SK-MEL-5 (cell line): ENCODE results near the gene BABAM2. TPM values are rescaled to one million over a fixed set of nuclear protein-coding genes. Genes with fewer than 3 reads are reported as not detected.
A peak's percentile ranks its signal among the peaks of the same experiment; 100 is the strongest.
"Not testable (repeated sequence)": the region's sequence is repeated elsewhere in the genome, so short reads cannot be mapped to it uniquely, and the experiment has no call there.

ENCODE experiments used
- DNase-seq: peaks from one replicate; pipeline ENCODE4 v3.0.0-alpha.2; 2016; ENCODE audit warnings: low read depth, low spot score
- in situ Hi-C: cut with HindIII; loops from 2 replicates; pipeline ENCODE4 v1.10.0; 2016; ENCODE audit warnings: low sequenced_read_pairs, high pct_unique_total_duplicates, low pct_unique_long_range_greater_than_20kb
- total RNA-seq: library from RNA; depleted of rRNA; stranded (reverse); fragments of >200 nt; shearing (Covaris generic); gene quantifications from 2 replicates; pipeline ENCODE4 v1.2.3, GENCODE V29; 2014

BABAM2 gene
- total RNA-seq, 1 experiment from 2014 or later = 50.7 TPM

DNA sequence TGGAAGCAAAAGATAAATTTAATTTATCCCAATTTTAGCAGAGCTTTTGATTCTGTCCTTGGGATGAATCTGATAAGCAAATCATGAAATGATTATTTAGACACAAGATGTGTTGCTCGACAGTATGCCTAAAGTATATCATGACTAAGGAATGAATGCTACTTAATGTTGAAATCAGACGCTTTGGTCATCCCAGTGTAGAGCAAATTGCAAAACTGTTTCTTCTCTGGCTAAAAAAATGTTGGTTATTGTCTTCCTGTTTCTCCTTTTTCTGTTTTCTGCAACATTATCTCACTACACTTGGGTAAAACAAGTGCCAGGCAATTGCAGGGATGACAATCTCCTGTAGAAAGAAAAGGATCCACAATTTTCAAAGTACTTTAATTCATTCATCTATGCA lies 66.4 kb downstream of the BABAM2 start:
- DNase-seq = no peak
- in situ Hi-C loops = no loop called here

DNA sequence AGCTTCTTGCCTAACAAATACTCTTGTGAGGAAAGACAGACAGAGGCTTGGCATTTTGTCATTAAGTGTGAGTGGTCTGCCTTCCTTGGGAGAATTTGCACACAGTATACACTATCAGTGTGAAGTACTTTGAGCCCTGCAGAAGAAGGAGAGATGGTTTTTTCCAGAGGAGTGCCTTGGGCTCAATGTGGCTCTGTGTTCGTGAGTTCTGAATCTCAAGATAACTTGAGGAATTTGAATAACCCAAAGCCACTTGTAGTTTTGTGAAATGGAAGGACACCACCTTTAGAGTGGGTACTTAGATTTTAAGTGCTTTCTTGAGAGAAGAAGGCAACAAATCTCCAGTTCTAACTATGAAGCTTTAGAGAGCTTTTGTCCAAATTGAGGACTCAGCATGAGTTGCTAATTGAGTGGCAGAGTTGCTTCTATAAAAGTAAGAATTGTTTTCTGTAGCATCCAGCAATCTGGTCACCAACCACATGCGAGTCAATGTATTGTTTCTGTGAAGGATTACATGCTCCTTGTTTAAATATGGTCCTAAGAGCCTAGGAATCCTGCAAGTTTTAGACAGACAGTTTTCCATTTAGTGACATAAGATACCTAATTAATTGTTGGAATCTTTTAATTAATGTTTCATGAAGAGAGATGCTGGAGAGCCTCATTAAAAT lies 68.3 kb downstream of the BABAM2 start:
- in situ Hi-C loops = no loop called here
- DNase-seq = peak; percentile 26

DNA sequence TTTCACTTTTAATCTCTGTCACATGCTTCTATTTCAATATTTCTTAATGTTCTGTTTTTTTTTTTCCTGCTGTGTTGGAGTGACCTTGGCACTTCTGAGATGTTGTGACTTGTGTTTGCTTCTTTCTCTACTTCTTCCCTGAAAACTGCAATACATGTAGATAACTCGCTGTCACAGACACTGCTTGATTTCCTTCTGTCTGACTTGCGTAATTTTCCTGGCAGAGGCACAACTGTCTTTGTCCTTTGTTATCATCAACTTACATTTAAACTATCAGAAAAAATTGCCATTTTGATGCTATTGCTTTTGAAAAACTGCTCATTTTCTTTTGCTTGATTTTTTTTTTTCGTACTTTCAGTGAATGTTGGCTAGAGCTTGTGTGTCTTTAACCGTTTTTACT lies 69.0 kb downstream of the BABAM2 start:
- in situ Hi-C loops = no loop called here
- peak; percentile 78 for DNase-seq

DNA sequence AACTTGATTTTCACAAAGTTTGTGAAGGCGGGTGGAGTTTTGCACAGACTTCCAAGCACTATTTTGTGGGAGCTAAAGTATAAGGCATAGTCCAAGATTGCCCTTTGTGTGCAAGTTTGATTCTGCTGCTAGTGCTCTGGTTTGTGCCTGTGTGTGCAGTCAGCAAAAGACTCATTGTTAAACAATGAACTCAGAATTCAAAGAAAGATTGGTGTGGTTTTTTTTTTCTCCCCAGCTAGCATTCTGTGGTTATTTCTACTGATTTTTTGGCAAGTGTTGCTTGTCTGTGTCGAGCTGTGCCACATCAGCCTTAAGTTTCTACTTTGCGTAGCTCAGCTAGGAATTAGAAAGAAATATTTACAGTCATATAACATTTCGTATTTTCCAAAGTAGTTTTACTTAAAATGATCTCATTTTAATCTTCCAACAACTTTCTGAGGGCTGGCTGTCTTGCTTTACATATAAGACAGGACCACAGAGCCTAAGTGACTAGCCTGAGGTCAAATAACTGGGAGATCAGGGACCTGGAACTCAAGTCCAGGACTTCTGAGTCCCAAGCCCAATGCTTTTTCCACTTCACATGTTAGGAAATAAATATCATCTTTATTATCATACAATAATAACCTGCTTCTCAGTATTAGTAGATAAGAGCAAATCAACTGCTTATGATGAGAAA lies 69.8 kb downstream of the BABAM2 start:
- DNase-seq = peak; percentile 72
- in situ Hi-C loops = no loop called here

DNA sequence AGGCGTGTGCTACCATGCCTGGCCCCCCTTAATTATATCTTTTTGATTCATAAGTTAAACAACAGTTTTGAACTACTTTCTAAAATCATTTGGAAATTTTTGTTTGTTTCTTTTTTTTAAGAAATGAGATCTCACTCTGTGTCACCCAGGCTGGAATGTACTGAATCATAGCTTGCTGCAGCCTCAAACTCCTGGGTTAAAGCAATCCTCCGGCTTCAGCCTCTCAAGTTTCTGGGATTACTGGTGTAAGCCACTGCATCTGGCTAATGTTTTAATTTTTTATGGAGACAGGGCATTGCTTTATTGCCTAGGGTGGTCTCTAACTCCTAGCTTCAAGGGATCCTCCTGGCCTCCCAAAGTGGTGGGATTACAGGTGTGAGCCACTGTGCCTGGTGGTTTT lies 71.5 kb downstream of the BABAM2 start:
- no peak for DNase-seq
- in situ Hi-C loops = no loop called here

DNA sequence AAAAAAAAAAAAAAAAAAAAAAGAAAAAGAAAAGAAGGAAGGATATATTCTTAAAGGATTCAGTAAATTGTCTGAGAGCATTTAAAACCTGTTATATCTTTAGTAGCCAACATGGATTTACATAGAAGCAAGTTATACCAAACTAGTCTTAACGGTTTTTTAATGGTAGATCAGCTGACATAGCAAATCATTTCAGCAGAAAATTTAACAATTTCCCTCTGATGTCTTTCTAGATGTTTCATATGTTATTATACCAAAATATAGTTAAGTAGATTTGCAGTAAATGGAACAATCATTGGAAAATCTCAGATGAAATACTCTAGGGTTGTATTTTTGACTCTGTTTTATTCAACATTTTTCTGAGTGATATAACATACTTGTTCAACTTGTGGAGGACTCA lies 72.9 kb downstream of the BABAM2 start:
- DNase-seq = no peak
- in situ Hi-C loops = no loop called here

DNA sequence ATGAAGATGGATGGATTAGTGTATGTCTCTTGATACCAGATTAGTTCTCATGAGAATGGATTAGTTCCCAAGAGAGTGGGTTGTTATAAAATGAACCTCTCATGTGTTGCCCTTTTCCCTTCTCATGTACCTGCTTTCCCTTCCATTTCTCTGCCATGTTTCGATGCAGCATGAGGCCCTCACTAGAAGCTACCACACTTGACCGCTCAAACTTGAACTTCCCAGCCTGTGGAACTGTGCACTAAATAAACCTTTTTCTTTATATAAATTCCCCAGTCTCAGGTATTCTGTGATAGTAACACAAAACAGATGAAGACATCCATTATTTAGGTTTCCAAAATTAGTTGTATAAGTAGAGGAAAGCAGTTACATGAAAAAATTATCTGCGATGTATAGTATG lies 73.5 kb downstream of the BABAM2 start:
- no peak for DNase-seq
- in situ Hi-C loops = no loop called here

DNA sequence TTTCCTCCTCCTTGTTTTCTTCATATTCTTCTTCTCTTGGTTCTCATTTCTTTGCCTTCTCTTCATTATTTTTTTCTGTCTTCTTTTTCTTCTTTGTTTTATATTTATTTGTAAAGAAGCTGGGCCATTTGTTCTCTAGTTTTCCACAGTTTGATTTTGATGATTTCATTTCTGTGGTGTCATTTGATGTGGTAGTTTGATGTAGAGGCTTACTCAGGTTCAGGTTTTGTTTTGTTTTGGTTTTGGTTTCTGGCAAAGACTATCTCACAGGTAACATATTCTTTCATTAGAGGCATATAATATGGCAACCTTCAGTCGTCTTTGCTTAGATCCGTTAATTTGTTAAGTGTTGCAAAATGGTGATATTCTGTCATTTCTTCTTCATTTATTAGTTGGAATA lies 75.3 kb downstream of the BABAM2 start:
- no peak for DNase-seq
- in situ Hi-C loops = no loop called here

DNA sequence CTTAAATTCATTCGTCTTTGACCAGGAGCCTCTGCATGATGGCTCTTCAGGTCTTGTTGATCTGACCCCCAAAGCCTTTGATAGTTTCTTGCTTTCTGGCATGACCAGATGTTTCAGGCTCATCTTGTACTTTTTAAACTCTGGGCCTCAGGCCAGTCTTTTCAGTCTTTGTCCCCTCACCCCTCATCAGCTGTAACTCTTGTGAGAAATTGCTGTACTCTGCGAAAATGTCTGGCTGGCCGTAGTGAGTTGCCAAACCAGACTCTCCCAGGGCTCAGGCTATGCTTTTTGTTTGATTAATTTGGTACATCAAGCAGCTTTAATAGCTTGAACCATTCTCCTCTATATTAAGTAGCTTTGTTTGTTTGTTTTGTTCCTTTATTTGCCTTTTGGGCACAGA lies 75.9 kb downstream of the BABAM2 start:
- DNase-seq = no peak
- in situ Hi-C loops = no loop called here

DNA sequence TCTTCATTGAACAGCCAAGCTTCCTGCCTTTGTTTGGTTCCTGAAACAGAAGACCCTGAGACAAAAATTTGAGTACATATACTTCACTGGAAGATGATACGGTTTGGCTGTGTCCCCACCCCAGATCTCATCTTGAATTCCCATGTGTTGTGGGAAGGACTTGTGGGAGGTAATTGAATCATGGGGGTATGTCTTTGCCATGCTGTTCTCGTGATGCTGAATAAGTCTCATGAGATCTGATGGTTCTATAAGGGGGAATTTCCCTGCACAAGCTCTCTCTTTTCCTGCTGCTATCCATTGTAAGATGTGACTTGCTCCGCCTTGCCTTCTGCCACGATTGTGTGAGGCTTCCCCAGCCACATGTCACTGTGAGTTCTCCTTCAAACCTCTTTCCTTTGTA lies 76.5 kb downstream of the BABAM2 start:
- DNase-seq = no peak
- in situ Hi-C loops = no loop called here

DNA sequence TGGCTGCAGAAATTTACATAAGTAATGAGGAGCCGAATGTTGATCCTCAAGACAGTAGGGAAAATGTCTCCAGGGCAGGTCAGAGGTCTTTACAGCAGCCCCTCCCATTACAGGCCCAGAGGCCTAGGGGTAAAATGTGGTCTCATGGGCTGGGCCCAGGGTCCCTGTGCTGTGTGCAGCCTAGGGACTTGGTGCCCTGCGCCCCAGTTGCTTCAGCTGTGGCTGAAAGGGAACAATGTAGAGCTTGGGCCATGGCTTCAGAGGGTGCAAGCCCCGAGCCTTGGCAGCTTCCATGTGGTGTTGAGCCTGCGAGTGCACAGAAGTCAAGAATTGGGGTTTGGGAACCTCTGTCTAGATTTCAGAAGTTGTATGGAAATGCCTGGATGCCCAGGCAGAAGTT lies 77.5 kb downstream of the BABAM2 start:
- DNase-seq, in situ Hi-C loops: not testable (repeated sequence)

DNA sequence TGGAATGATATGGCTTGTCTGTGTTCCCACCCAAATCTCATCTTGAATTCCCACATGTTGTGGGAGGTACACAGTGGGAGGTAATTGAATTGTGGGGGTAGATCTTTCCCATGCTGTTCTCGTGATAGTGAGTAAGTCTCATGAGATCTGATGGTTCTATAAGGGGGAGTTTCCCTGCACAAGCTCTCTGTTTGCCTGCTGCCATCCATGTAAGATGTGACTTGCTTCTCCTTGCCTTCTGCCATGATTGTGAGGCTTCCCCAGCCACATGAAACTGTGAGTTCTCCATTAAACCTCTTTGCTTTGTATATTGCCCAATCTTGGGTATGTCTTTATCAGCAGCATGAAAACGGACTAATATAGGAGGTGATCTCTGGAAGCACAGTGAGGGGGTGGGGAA lies 78.4 kb downstream of the BABAM2 start:
- DNase-seq, in situ Hi-C loops: not testable (repeated sequence)

DNA sequence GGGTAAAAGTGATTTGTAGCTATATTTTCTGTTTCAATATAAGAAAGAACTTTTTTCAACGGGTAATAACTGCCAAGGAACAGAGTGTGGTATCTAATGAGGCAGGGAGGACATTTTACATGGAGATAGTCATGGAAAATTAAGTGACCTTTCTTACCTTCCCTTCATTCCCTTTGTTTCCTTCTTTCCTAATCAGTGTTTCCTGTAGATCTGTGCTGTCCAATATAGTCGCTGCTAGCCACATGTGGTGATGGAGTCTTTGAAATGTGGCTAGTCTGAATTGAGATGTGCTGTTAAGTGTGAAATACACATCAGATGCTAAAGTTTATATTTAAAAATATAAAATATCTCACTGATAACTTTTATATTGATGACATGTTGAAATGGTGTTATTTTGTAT lies 81.8 kb downstream of the BABAM2 start:
- in situ Hi-C loops = no loop called here
- no peak for DNase-seq

DNA sequence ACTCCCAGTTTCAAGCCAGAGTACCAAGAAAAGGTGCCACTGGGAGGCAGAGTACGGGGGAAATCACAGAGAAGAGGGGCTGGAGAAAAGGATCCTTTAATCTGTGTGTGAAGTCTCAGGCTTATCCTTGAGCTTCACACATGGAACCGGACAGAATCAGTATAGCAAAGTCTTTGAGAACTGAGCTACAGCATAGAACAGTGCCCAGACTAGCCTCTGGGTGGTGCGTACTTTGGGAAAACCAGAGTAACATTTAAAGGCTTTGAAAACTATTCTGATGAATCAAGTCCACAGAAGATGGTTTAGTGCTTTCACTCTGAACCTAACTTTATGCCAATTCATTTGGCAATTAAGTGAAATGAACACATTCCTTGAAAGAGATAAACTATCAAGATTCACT lies 83.1 kb downstream of the BABAM2 start:
- in situ Hi-C loops = no loop called here

DNA sequence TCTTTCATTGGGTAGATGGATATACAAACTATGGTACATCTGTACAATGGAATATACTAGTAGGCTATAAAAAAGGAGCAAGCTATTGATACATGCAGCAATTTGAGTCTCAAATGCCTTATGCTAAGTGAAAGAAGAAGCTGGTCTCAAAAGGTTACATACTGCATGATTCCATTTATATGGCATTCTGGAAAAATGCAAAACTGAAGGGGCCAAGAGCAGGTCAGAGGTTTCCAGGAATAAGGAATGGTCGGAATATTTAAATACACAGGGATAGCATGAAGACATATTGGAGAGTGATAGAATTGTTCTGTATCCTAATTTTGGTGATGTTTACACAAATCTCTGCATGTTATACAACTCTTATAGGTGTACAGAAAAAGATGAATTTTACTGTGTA lies 85.8 kb downstream of the BABAM2 start:
- DNase-seq = no peak
- in situ Hi-C loops = no loop called here

More for the DNA sequence above, 83.1 kb downstream of the BABAM2 start:
- peak; percentile 65 for DNase-seq

DNA sequence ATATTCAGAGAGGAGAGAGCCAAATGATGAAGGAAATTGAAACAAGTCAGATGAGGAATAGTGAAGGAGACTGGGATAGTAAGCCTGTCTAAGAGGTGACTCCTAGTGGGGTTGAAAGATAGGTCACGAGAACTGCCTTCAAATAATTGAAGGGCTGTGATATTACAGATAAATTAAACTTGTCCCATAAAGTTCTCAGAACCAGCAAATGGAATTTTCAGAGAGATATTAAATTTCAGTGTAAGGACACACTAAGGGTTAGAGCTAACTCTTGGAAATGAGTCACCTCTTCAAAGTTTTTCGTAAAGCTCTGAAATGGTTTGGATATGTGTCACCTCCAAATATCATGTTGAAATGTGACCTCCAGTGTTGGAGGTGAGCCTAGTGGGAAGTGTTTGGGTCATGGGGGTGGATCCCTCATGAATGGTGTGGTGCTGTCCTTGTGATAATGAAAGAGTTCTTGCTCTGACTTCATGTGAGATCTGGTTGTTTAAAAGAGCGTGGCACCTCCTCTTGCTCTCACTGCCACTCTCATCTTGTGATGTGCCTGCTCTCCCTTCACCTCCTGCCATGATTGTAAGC lies 87.3 kb downstream of the BABAM2 start:
- no peak for DNase-seq
- in situ Hi-C loops = no loop called here

DNA sequence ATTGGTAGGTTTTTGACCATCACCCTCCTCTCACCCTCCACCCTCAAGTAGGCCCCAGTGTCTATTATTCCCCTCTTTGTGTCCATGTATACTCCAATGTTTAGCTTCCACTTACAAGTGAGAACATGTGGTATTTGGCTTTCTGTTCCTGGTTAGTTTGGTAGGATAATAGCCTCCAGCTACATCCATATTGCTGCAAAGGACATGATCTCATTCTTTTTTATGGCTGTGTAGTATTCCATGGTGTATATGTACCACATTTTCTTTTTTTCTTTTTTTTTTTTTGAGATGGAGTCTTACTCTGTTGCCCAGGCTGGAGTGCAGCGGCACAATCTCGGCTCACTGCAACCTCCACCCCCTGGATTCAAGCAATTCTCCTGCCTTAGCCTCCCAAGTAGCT lies 88.2 kb downstream of the BABAM2 start:
- not testable (repeated sequence) for DNase-seq

DNA sequence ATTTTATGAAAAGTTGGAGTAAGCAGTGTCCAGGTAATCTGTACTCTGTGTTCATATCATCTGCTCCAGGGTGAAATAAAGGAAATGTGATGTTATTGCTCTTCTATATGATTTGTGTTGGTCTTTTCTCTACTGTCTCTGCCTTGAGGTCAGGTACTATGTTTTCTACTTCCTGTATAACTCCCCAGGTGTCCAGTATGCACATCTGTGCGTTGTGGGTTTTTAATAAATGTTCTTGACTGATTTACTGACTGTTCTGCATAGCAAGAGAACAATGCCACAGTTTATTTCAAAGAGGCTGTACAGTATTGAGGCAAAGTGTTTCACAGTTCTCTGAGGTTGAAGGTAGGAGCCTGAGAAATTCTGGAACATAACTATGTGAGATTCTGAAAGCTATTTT lies 89.7 kb downstream of the BABAM2 start:
- no peak for DNase-seq
- in situ Hi-C loops = no loop called here

More for the DNA sequence above, 88.2 kb downstream of the BABAM2 start:
- in situ Hi-C loops = not testable (repeated sequence)

DNA sequence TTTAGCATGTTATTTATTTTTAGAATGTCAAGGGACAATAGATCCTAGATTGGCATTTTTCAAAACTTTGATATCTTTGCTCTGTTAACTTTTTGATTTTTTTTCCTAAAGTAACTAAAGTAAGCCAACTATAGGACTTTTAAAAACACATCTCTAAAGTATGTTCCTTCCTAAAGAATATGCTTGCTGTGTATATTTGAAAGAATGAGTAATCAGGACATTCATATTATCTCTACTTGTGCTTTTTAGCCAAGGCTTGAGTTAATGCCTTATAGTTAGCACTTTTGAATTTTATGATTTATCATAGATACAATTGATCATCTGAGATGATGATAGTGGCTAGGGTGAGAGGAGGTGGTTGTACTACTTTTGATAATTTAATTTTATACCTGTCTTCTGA lies 93.6 kb downstream of the BABAM2 start:
- in situ Hi-C loops = no loop called here
- DNase-seq = no peak
